WTC11 (cell line): Measurements from ENCODE around the gene CAPNS1.

Source experiments
- ATF6 ChIP-seq: sonication (generic); formaldehyde crosslinking; IDR thresholded peaks from 2 replicates; pipeline ENCODE4 v1.8.1; 2023; ENCODE audit warnings: mild to moderate bottlenecking, missing genetic modification reagents
- CREB1 ChIP-seq: sonication (generic); formaldehyde crosslinking; IDR thresholded peaks from 2 replicates; pipeline ENCODE4 v1.8.0; 2023; ENCODE audit warnings: mild to moderate bottlenecking, missing genetic modification reagents
- CTCF ChIP-seq: fragments of 200-600 bp; IDR thresholded peaks from 2 replicates; pipeline ENCODE4 v1.8.0; 2022; ENCODE audit warnings: antibody characterized with exemption
- E2F5 ChIP-seq: sonication (generic); formaldehyde crosslinking; IDR thresholded peaks from 2 replicates; pipeline ENCODE4 v1.8.1; 2022; ENCODE audit warnings: mild to moderate bottlenecking, moderate library complexity, missing genetic modification reagents
- GABPB1 ChIP-seq: sonication (generic); formaldehyde crosslinking; IDR thresholded peaks from 2 replicates; pipeline ENCODE4 v1.8.1; 2023; ENCODE audit warnings: mild to moderate bottlenecking, missing genetic modification reagents
- GRHL2 ChIP-seq: fragments of 250-450 bp; sonication (Bioruptor Pico); IDR thresholded peaks from 2 replicates; pipeline ENCODE4 v1.8.0; 2022; ENCODE audit warnings: mild to moderate bottlenecking, moderate library complexity; ENCODE audit not compliant: insufficient replicate concordance, severe bottlenecking
- MAX ChIP-seq: sonication (generic); formaldehyde crosslinking; IDR thresholded peaks from 2 replicates; pipeline ENCODE4 v1.8.0; 2022; ENCODE audit warnings: mild to moderate bottlenecking, missing genetic modification reagents
- MYBL2 ChIP-seq: sonication (generic); formaldehyde crosslinking; IDR thresholded peaks from 2 replicates; pipeline ENCODE4 v1.8.1; 2023; ENCODE audit warnings: mild to moderate bottlenecking, moderate library complexity, missing genetic modification reagents
- NR3C1 ChIP-seq: sonication (generic); formaldehyde crosslinking; conservative IDR thresholded peaks from 2 replicates; pipeline ENCODE4 v1.8.1; 2023; ENCODE audit warnings: low read depth, mild to moderate bottlenecking, missing genetic modification reagents
- STAT6 ChIP-seq: sonication (generic); formaldehyde crosslinking; conservative IDR thresholded peaks from 2 replicates; pipeline ENCODE4 v1.8.1; 2023; ENCODE audit warnings: mild to moderate bottlenecking, low read depth, missing genetic modification reagents, moderate library complexity
- ZNF281 ChIP-seq: sonication (generic); formaldehyde crosslinking; IDR thresholded peaks from 2 replicates; pipeline ENCODE4 v1.8.0; 2023; ENCODE audit warnings: mild to moderate bottlenecking, missing genetic modification reagents
- ZNF532 ChIP-seq: fragments of 250-450 bp; sonication (Bioruptor Pico); IDR thresholded peaks from 2 replicates; pipeline ENCODE4 v1.9.0; 2021; ENCODE audit warnings: mild to moderate bottlenecking, borderline replicate concordance

- no peak for TF ChIP-seq CTCF
- TF ChIP-seq E2F5 (CRISPR knock-in tag): no peak
- TF ChIP-seq MAX (CRISPR knock-in tag): no peak
- no peak for TF ChIP-seq STAT6 (CRISPR knock-in tag)
- TF ChIP-seq ZNF281: no peak
- no peak for TF ChIP-seq MYBL2 (CRISPR knock-in tag)
- no peak for TF ChIP-seq CREB1 (CRISPR knock-in tag)
- no peak for TF ChIP-seq GRHL2 (CRISPR knock-in tag)
- TF ChIP-seq GABPB1: no peak
- TF ChIP-seq NR3C1 (CRISPR knock-in tag): no peak
- no peak for TF ChIP-seq ATF6 (CRISPR knock-in tag)
- TF ChIP-seq ZNF532 (CRISPR knock-in tag): no peak
These were observed 605 bp downstream of the CAPNS1 start for GRCh38 chr19:36140304-36141038.
